ENCODE results near the gene SPIN1.

SPIN1 gene

GRCh38 chr9:88494983-88495721, 106.9 kb downstream of the SPIN1 start:
- DNase-seq, result no peak

DNA sequence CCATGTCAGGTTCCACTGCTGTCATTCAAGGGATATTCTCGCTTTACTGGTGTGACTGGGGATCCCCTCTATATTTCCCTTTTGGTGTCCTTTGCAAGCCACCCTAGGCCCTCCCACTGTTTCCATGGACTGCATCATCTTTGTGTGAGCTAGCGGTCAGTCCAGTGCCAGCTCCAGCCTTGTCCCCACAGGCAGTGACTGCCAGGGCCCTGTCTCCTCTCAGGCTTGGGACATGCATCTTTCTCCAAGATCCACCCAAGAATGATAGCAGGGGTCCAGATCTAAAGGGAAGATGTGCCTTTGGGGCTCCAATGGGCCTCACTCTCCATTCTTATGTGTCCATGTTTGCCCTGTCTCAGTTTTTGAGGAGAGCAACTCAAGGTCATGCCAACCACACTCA, 109.0 kb downstream of the SPIN1 start:
- no peak for DNase-seq

DNA sequence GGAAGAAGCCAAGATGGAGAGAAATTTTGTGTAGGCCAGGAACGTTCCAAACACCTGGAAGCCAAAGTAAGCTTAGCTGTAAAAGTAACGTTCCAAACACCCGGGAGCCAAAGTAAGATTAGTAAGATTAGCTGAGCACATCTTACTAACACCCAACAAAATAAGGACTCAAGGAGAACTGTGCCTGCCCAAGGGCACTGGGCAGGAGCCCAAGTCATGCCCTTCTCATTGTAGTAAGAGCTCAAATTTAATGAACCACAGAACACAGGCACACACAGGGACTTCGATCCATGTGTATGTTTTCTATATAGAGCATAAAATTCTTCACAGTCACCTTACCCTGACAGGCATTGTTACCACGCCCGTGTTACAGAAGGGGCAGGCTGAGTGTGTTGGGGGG, 110.6 kb downstream of the SPIN1 start:
- no peak for DNase-seq

DNA sequence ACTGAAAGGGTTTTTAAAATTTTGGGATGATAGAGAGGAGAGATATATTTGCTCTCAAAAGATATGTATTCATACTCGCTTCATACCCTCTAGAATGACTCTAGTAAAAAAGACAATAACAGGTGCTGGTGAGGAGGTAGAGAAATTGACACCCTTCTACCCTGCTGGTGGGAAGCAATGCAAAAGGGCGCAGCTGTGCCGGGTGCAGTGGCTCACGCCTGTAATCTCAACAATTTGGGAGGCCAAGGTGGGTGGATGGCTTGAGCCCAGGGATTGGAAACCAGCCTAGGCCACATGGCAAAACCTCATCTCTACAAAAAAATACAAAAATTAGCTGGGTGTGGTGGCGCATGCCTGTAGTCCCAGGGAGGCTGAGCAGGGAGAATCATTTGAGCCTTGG, 112.8 kb downstream of the SPIN1 start:
- no peak for DNase-seq

GRCh38 chr9:88502552-88503034, 114.3 kb downstream of the SPIN1 start:
- DNase-seq, result no peak

GRCh38 chr9:88503081-88503844, 115.0 kb downstream of the SPIN1 start:
- no peak for DNase-seq

DNA sequence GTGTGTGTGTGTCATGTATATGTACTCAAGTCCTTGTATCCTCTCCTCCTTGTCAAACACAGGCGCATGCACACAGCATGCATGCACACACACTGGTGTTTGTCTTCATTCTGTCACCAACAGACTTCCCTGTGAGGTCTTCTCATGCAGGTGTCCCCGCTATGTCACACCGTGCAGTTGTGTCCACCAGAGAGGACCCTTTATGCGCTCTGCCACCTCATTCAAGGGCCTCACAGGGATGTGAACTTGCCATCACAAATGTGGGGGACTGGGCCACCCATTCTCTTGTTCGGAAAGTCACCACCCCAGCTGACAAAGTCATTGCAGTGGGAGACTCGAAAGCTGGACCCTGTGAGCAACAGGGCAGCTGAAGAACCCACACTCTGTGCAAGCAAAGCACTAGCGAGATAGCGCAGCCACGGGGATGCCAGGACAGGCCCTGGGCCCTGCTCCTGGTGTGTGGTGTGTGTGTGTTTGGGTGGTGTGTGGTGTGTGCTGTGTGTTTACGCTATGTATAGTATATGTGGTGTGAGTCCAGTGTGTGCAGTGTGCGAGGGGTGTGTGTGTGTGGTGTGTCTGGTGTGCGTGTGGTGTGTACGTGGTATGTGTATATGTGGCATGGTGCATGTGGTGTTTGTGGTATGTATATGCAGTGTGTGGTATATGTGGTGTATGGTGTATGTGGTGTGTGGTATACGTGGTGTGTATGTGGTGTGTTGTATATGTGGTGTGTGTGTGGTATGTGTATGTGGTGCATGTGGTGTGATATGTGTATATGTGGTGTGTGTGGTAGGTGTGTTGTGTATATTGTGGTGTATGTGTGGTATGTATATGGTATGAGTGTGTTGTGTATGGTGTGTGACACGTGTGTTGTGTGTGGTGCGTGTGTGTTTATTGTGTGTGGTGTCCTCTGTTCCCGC, 115.9 kb downstream of the SPIN1 start:
- DNase-seq, result no peak

DNA sequence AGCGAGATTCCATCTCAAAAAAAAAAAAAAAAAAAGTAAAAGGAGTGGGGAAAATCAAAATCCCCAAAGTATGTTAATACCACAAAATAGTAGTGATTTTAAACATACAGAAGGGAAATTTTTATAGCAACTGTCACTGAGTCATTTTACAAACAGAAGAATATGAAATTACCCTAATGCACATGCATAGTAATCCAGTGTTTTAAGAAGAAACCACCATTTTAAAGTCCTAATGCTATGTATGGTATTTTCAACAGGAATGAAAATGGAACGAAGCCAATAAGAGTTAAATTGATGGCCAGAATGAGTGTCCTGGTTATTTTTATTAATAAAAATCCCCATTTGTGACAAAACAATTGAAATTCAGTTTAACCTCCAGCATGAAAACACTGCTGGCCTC, 120.1 kb downstream of the SPIN1 start:
- no peak for DNase-seq

DNA sequence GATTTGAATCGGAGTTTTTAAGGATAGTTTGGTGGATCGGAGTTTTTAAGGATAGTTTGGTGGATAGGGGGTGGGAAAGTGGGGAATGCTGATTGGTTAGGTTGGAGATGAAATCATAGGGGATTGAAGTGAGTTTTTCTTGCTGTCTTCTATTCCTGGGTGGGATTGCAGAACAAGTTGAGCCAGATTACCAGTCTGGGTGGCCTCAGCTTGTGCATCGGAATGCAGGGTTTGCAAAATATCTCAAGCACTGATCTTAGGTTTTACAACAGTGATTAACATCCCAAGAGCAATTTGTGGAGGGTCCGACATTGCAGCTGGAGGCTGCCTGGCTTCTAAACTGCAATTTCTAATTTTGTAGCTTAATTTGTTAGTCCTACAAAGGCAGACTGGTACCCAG, 123.7 kb downstream of the SPIN1 start:
- no peak for DNase-seq

GRCh38 chr9:88514247-88514646, 126.0 kb downstream of the SPIN1 start:
- DNase-seq, result no peak

DNA sequence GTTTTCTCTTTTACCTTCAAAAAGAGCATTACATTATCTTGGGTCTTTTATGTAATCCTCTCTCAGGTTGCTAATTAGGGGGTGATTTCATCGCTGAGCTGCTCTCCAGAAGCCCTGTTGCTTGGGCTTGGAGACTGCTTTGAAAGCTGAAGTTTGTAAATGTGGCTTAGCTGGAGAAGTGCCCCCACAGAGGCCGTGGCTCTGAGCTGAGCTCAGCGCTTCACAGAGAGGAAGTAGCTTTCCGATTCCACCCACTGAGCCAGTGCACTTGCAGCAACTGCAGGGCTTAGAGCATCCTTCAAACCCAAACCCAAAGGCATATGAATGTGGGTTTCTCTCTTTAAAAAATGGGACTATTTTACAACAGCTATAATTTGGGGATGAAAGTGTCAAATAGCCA, 133.1 kb downstream of the SPIN1 start:
- DNase-seq, result peak in 13 of 56 donors; percentile 8 to 58 (median 21)

GRCh38 chr9:88522360-88522759, 134.1 kb downstream of the SPIN1 start:
- no peak for DNase-seq

DNA sequence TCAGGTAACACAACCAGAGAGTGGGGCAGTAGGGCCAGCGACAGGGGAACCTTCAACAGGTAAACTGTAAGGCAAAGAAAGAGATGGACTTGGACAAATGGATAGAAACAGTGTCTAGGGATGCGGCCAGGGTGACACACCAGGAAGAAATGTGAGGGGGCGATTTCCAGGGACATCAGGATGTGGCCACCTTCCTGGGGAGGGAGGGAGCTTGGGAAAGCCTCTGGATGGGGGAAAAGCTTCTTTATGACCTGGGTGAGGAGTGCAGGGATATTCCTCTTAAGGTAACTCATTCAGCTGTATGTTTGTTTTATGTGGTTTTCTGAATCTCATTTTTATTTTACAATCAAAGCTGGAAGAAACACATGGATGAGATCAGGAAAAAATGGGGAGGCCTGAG, 134.8 kb downstream of the SPIN1 start:
- no peak for DNase-seq

GRCh38 chr9:88524911-88525310, 136.7 kb downstream of the SPIN1 start:
- DNase-seq, result no peak

DNA sequence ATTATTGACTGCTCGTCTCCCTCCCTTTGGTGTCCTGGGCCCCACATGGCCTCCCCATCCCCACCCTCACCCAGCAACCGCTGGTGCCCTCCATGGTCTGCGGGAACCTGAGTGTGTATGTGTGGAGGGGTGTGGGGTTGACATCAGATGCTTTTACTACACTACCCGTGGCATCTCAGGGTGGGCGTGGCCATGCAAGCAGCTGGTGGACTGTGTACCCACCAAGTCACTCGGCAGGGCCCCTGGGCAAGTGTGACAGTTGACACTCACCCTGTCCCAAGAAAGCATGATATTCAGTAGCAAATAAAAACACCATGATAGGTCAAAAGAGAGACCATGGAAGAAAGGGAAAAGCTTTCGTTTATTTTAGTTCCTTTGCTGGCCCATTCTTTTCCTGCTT, 139.4 kb downstream of the SPIN1 start:
- DNase-seq, result no peak

Data from nucleus accumbens (tissue), 56 donors.